GM12864 (cell line): ENCODE measurements around the gene RASSF4.
A peak's percentile ranks its signal among the peaks of the same experiment; 100 is the strongest.

Experiments used
- DNase-seq: peaks from one replicate; pipeline ENCODE4 v3.0.0-alpha.2; 2011; ENCODE audit warnings: low read depth
- H3K4me3 ChIP-seq: 2 replicates; pipeline ENCODE4 v1.5.1; 2011; ENCODE audit warnings: mild to moderate bottlenecking, low read depth, low read length, control low read depth
- CTCF ChIP-seq: IDR thresholded peaks from 2 replicates; pipeline ENCODE4 v1.5.1; 2011; ENCODE audit warnings: low read depth, mild to moderate bottlenecking, moderate library complexity, low read length, control low read depth, inconsistent platforms; ENCODE audit errors: missing control alignments

The RASSF4 gene

GRCh38 chr10:44922796-44923545 lies 36.6 kb upstream of the RASSF4 start:
- no peak for DNase-seq
- no peak overlapping the region for H3K4me3 ChIP-seq
- no peak for TF ChIP-seq CTCF

GRCh38 chr10:44923611-44924010 lies 36.0 kb upstream of the RASSF4 start:
- no peak overlapping the region for H3K4me3 ChIP-seq
- DNase-seq, result no peak
- TF ChIP-seq CTCF, result no peak

- no peak for DNase-seq
- TF ChIP-seq CTCF, result no peak
- H3K4me3 ChIP-seq, result no peak overlapping the region
Observed at GRCh38 chr10:44924261-44925040, 35.2 kb upstream of the RASSF4 start.

- no peak for DNase-seq
Observed at GRCh38 chr10:44925224-44925623, 34.4 kb upstream of the RASSF4 start.

GRCh38 chr10:44925811-44926750 lies 33.5 kb upstream of the RASSF4 start:
- H3K4me3 ChIP-seq, result no peak overlapping the region
- TF ChIP-seq CTCF, result no peak
- no peak for DNase-seq

More at GRCh38 chr10:44925224-44925623, 34.4 kb upstream of the RASSF4 start:
- H3K4me3 ChIP-seq, result no peak overlapping the region
- TF ChIP-seq CTCF, result peak; percentile 23

GRCh38 chr10:44926751-44927351 lies 32.8 kb upstream of the RASSF4 start:
- no peak for DNase-seq
- no peak overlapping the region for H3K4me3 ChIP-seq
- no peak for TF ChIP-seq CTCF
